ENCODE measurements around the gene NBEAL2.

The NBEAL2 gene

GRCh38 chr3:46932455-46933225 is 46.8 kb upstream of the NBEAL2 start:
- CTCF ChIA-PET, result no interaction called here
- no peak for DNase-seq (ENCODE audit: extremely low spot score)
- POLR2A ChIA-PET, result no interaction called here
- no peak for TF ChIP-seq ZNF384 (IDR thresholded peaks at IDR 0.05)
- no peak for TF ChIP-seq FOXK2 (IDR thresholded peaks at IDR 0.05)
- no peak for TF ChIP-seq ELF4 (IDR thresholded peaks at IDR 0.05)
- no peak for TF ChIP-seq LEF1 (IDR thresholded peaks at IDR 0.05; ENCODE audit: borderline replicate concordance)
- TF ChIP-seq CTBP1 (IDR thresholded peaks at IDR 0.05; ENCODE audit: borderline replicate concordance), result no peak
- TF ChIP-seq FOXM1 (IDR thresholded peaks at IDR 0.05; ENCODE audit: borderline replicate concordance), result no peak
- no peak for TF ChIP-seq SUZ12 (IDR thresholded peaks at IDR 0.05)
- TF ChIP-seq NFRKB (IDR thresholded peaks at IDR 0.05), result no peak
- TF ChIP-seq HDGF (IDR thresholded peaks at IDR 0.05; ENCODE audit: borderline replicate concordance), result no peak
- no peak for TF ChIP-seq FOXA1 (IDR thresholded peaks at IDR 0.05)
- TF ChIP-seq TARDBP (IDR thresholded peaks at IDR 0.05), result no peak
- TF ChIP-seq PKNOX1 (IDR thresholded peaks at IDR 0.05), result no peak
- no peak for TF ChIP-seq L3MBTL2 (conservative IDR thresholded peaks at IDR 0.05)
- no peak for TF ChIP-seq SP1 (IDR thresholded peaks at IDR 0.05)
- TF ChIP-seq ARNT (IDR thresholded peaks at IDR 0.05), result no peak
- no peak for TF ChIP-seq BHLHE40 (IDR thresholded peaks at IDR 0.05; ENCODE audit: borderline replicate concordance)

- DNase-seq (ENCODE audit: extremely low spot score), result no peak
- ChIA-PET POLR2A (no interaction called here), CTCF (interaction anchor here (0.5 to 0.7 kb wide), 2 partner anchors 9 to 228 kb away, joined by 3 read pairs; no protein-coding TSS in a partner anchor)
- TF ChIP-seq ARNT (IDR thresholded peaks at IDR 0.05) (no peak), FOXK2 (IDR thresholded peaks at IDR 0.05) (no peak), PKNOX1 (IDR thresholded peaks at IDR 0.05) (no peak), FOXA1 (IDR thresholded peaks at IDR 0.05) (no peak), TARDBP (IDR thresholded peaks at IDR 0.05) (no peak), HDGF (IDR thresholded peaks at IDR 0.05; ENCODE audit: borderline replicate concordance) (no peak), LEF1 (IDR thresholded peaks at IDR 0.05; ENCODE audit: borderline replicate concordance) (no peak), CTBP1 (IDR thresholded peaks at IDR 0.05; ENCODE audit: borderline replicate concordance) (no peak), ELF4 (IDR thresholded peaks at IDR 0.05) (no peak), SP1 (IDR thresholded peaks at IDR 0.05) (no peak), FOXM1 (IDR thresholded peaks at IDR 0.05; ENCODE audit: borderline replicate concordance) (no peak), SUZ12 (IDR thresholded peaks at IDR 0.05) (no peak), L3MBTL2 (conservative IDR thresholded peaks at IDR 0.05) (no peak), ZNF384 (IDR thresholded peaks at IDR 0.05) (no peak), NFRKB (IDR thresholded peaks at IDR 0.05) (no peak), BHLHE40 (IDR thresholded peaks at IDR 0.05; ENCODE audit: borderline replicate concordance) (no peak)
Measured at GRCh38 chr3:46933261-46933660, 46.2 kb upstream of the NBEAL2 start.

- TF ChIP-seq LEF1 (IDR thresholded peaks at IDR 0.05; ENCODE audit: borderline replicate concordance) (no peak), L3MBTL2 (conservative IDR thresholded peaks at IDR 0.05) (no peak), ZNF384 (IDR thresholded peaks at IDR 0.05) (no peak), HDGF (IDR thresholded peaks at IDR 0.05; ENCODE audit: borderline replicate concordance) (no peak), FOXM1 (IDR thresholded peaks at IDR 0.05; ENCODE audit: borderline replicate concordance) (no peak), FOXA1 (IDR thresholded peaks at IDR 0.05) (no peak), ELF4 (IDR thresholded peaks at IDR 0.05) (no peak), TARDBP (IDR thresholded peaks at IDR 0.05) (no peak), ARNT (IDR thresholded peaks at IDR 0.05) (no peak), SP1 (IDR thresholded peaks at IDR 0.05) (no peak)
- no peak for DNase-seq (ENCODE audit: extremely low spot score)
- POLR2A ChIA-PET, result interaction anchor here (2.7 kb wide), 1 partner anchor 46 kb away, joined by 9 read pairs; the partner anchor contains the start of gene NBEAL2
- CTCF ChIA-PET, result interaction anchor here (0.5 to 1.8 kb wide), 3 partner anchors 10 to 228 kb away, joined by 3 to 5 read pairs (median 3); no protein-coding TSS in a partner anchor
Measured at GRCh38 chr3:46934072-46934471, 45.4 kb upstream of the NBEAL2 start.

- no peak for DNase-seq (ENCODE audit: extremely low spot score)
- no peak for TF ChIP-seq LEF1 (IDR thresholded peaks at IDR 0.05; ENCODE audit: borderline replicate concordance)
- no peak for TF ChIP-seq ELF4 (IDR thresholded peaks at IDR 0.05)
- no peak for TF ChIP-seq SP1 (IDR thresholded peaks at IDR 0.05)
- no peak for TF ChIP-seq L3MBTL2 (conservative IDR thresholded peaks at IDR 0.05)
- TF ChIP-seq HDGF (IDR thresholded peaks at IDR 0.05; ENCODE audit: borderline replicate concordance), result no peak
- TF ChIP-seq NFRKB (IDR thresholded peaks at IDR 0.05), result no peak
- TF ChIP-seq ZNF384 (IDR thresholded peaks at IDR 0.05), result no peak
- TF ChIP-seq FOXA1 (IDR thresholded peaks at IDR 0.05), result no peak
- TF ChIP-seq FOXM1 (IDR thresholded peaks at IDR 0.05; ENCODE audit: borderline replicate concordance), result no peak
- TF ChIP-seq TARDBP (IDR thresholded peaks at IDR 0.05), result no peak
- POLR2A ChIA-PET, result interaction anchor here (1.8 to 2.7 kb wide), 2 partner anchors 41 to 45 kb away, joined by 5 to 9 read pairs; partner anchors contain the start of genes CCDC12 and NBEAL2
- CTCF ChIA-PET, result interaction anchor here (0.8 to 1.8 kb wide), 2 partner anchors 11 to 12 kb away, joined by 3 to 5 read pairs; no protein-coding TSS in a partner anchor
Measured at GRCh38 chr3:46934498-46935167, 44.8 kb upstream of the NBEAL2 start.

- POLR2A ChIA-PET, result interaction anchor here (1.3 to 2.7 kb wide), 4 partner anchors 13 to 74 kb away, joined by 5 to 9 read pairs (median 5); partner anchors contain the start of genes CCDC12 and NBEAL2
- TF ChIP-seq TARDBP (IDR thresholded peaks at IDR 0.05) (no peak), FOXM1 (IDR thresholded peaks at IDR 0.05; ENCODE audit: borderline replicate concordance) (no peak), FOXK2 (IDR thresholded peaks at IDR 0.05) (no peak), PKNOX1 (IDR thresholded peaks at IDR 0.05) (no peak), ZNF384 (IDR thresholded peaks at IDR 0.05) (no peak), LEF1 (IDR thresholded peaks at IDR 0.05; ENCODE audit: borderline replicate concordance) (no peak), ARNT (IDR thresholded peaks at IDR 0.05) (no peak), HDGF (IDR thresholded peaks at IDR 0.05; ENCODE audit: borderline replicate concordance) (no peak), NFRKB (IDR thresholded peaks at IDR 0.05) (no peak), SUZ12 (IDR thresholded peaks at IDR 0.05) (no peak), FOXA1 (IDR thresholded peaks at IDR 0.05) (no peak), ELF4 (IDR thresholded peaks at IDR 0.05) (no peak), L3MBTL2 (conservative IDR thresholded peaks at IDR 0.05) (no peak), BHLHE40 (IDR thresholded peaks at IDR 0.05; ENCODE audit: borderline replicate concordance) (no peak), SP1 (IDR thresholded peaks at IDR 0.05) (no peak)
- peak; percentile 31 for DNase-seq (ENCODE audit: extremely low spot score)
- CTCF ChIA-PET, result interaction anchor here (0.6 to 1.8 kb wide), 4 partner anchors 11 to 104 kb away, joined by 3 to 5 read pairs (median 3); no protein-coding TSS in a partner anchor
Measured at GRCh38 chr3:46935168-46935858, 44.2 kb upstream of the NBEAL2 start.

Data from HEK293T (cell line).